T-helper 17 cell (primary cell): ENCODE results near the gene SEMA4C. TPM values are rescaled to one million over a fixed set of nuclear protein-coding genes. Genes with fewer than 3 reads are reported as not detected.

Experiments
- ATAC-seq: fragments of 150-1000 bp; cut with Tn5 transposase; 2 replicates; pipeline ENCODE4 v1.10.0; 2021; ENCODE audit warnings: mild to moderate bottlenecking, moderate library complexity
- DNase-seq, 3 donors: peaks; one replicate each; pipeline versions ENCODE4 v3.0.0 to v3.0.0-alpha.2; 2020 to 2021
- H3K9me3 ChIP-seq: one replicate; pipeline ENCODE4 v1.7.0; 2013; ENCODE audit warnings: low read length, mild to moderate bottlenecking; ENCODE audit not compliant: control insufficient read depth, poor library complexity, severe bottlenecking
- H3K27ac Mint-ChIP-seq: one replicate; pipeline ENCODE4 v1.8.0; 2022; ENCODE audit warnings: mild to moderate bottlenecking, moderate library complexity, mixed read lengths
- H3K27me3 Mint-ChIP-seq: one replicate; pipeline ENCODE4 v1.8.0; 2022; ENCODE audit warnings: mixed read lengths
- H3K36me3 Mint-ChIP-seq: one replicate; pipeline ENCODE4 v1.8.0; 2022; ENCODE audit warnings: low read depth, mixed read lengths
- H3K4me1 Mint-ChIP-seq: one replicate; pipeline ENCODE4 v1.8.0; 2022; ENCODE audit warnings: mild to moderate bottlenecking, mixed read lengths
- H3K4me3 Mint-ChIP-seq: one replicate; pipeline ENCODE4 v1.8.0; 2022; ENCODE audit warnings: mild to moderate bottlenecking, moderate library complexity, mixed read lengths
- total RNA-seq, 4 donors: library from RNA in 2 of 4; stranded (reverse) in 2 of 4; gene quantifications; one replicate each; pipeline ENCODE4 v1.2.3 and lab custom pipeline; 2022 to 2026

The SEMA4C gene
- total RNA-seq, 2 donors from 2014 or later, result 25.5 to 30.9 TPM

DNA sequence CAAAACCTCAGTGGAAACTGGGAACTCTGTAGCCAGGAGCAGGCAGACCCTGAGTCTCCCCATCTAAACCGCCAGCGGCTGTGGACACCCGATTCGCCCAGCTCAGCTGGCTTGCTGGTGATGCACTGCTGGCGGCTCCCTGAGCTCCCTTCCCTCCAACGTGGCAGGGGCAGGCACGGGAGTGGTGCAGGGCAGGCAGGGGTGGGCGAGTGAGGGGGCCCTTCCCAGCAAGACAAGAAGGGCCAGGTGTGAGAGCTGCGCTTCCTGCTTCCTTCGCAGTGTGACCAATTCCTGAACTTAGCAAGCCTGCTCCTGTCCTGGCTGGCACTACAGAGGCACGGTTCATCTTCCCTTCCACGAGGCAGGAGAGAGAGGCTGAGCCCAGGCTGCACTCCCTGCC lies 12.3 kb upstream of the SEMA4C start:
- no peak overlapping the region for H3K4me3 Mint-ChIP-seq
- no peak for ATAC-seq

DNA sequence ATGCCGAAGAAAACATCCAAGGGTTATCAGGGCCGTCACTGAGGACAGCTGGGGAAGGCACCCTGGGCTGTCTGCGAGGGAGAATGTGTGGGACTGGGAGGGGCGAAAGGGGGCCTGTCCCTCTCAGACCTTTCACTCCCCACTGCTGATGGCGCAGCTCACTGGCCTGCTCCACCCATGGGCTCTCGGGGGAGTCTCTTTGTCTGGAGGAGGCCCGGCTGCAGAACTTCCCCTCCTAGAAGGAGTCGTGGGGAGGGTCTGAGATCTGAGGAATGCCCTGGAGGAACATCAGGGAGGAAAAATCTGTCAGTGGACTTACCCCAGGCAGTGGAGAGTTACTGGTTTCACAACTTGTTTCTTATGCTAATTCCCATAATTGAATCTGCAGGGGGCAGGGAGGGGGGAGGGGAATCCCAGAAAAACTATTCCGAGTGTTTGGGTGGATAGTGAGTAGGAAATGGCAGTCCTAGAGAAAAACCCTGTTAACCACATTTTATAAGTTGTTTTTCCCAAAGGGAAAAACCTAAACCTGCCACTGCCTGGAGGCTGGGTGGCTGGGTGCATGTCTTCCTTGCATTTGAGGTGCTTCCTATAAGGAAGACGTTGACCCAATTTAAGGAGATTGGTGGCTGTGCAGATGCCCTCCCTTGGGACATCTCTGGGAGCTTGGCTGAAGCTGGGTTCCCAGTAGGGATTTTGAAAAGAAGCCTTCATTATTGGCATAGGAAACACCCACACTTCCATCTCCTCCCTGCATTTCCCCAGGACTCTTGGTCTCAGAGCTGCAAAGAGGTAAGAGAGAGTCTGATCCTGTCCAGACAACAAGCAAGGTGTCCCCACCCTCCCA lies 11.7 kb upstream of the SEMA4C start:
- DNase-seq (no peak), ATAC-seq (no peak)
- H3K9me3 ChIP-seq, result no peaks in the 10 kb centered on the region
- no peaks in the 10 kb centered on the region for H3K36me3 Mint-ChIP-seq
- H3K4me3 Mint-ChIP-seq, result no peak overlapping the region
- no peak overlapping the region for H3K27ac Mint-ChIP-seq
- peaks cover 4% of the 10 kb centered on the region for H3K4me1 Mint-ChIP-seq
- H3K27me3 Mint-ChIP-seq, result no peaks in the 10 kb centered on the region

More for the DNA sequence above, 12.3 kb upstream of the SEMA4C start:
- H3K9me3 ChIP-seq, result no peaks in the 10 kb centered on the region
- Mint-ChIP-seq H3K36me3 (no peaks in the 10 kb centered on the region), H3K27ac (no peak overlapping the region), H3K27me3 (no peaks in the 10 kb centered on the region), H3K4me1 (peaks cover 3% of the 10 kb centered on the region)
- DNase-seq, result no peak

DNA sequence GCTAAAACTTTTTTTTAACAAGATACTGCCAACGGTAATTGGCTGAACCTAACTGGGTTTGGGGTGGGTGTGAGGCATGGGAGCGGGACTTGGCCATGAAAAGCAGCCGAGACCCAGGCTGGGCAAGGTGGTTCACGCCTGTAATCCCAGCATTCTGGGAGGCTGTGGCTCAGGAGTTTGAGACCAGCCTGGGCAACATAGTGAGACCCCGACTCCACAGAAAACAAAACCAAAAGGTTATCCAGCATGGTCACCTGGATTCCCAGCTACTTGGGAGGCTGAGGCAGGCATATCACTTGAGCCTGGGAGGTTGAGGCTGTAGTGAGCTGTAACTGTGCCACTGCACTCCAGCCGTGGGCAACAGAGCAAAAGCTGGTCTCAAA lies 11.0 kb upstream of the SEMA4C start:
- Mint-ChIP-seq H3K27me3 (no peaks in the 10 kb centered on the region), H3K4me3 (no peak overlapping the region), H3K27ac (no peak overlapping the region), H3K36me3 (no peaks in the 10 kb centered on the region), H3K4me1 (peaks cover 3% of the 10 kb centered on the region)
- no peak for DNase-seq
- no peak for ATAC-seq
- no peaks in the 10 kb centered on the region for H3K9me3 ChIP-seq

DNA sequence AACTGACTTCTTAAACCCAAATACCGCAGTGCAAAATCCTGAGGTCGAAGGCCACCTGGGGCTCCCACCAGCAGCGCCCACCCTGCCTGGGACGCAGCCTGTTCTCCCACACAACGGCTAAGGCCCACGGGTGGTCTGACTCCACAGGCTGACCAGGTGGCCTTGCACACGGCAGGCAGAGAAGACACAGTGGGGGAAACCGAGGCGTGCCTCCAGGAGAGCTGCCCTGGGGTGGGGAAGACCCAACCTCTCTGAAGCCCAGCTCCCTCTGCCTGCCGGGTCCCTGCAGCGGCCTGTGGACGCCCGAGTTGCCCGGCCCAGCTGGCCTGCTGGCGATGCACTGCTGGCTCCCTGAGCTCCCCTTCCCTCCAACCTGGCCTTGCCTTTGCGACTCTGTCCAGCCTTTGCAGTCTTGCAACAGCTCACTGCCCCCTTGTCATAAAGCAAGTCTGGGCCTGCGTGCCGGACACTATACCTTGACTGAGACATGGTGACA lies 9.7 kb upstream of the SEMA4C start:
- DNase-seq (no peak), ATAC-seq (no peak)
- H3K4me3 Mint-ChIP-seq, result no peak overlapping the region
- no peaks in the 10 kb centered on the region for H3K27me3 Mint-ChIP-seq
- H3K27ac Mint-ChIP-seq, result no peak overlapping the region
- H3K36me3 Mint-ChIP-seq, result no peaks in the 10 kb centered on the region
- H3K9me3 ChIP-seq, result no peaks in the 10 kb centered on the region
- peaks cover 8% of the 10 kb centered on the region for H3K4me1 Mint-ChIP-seq

DNA sequence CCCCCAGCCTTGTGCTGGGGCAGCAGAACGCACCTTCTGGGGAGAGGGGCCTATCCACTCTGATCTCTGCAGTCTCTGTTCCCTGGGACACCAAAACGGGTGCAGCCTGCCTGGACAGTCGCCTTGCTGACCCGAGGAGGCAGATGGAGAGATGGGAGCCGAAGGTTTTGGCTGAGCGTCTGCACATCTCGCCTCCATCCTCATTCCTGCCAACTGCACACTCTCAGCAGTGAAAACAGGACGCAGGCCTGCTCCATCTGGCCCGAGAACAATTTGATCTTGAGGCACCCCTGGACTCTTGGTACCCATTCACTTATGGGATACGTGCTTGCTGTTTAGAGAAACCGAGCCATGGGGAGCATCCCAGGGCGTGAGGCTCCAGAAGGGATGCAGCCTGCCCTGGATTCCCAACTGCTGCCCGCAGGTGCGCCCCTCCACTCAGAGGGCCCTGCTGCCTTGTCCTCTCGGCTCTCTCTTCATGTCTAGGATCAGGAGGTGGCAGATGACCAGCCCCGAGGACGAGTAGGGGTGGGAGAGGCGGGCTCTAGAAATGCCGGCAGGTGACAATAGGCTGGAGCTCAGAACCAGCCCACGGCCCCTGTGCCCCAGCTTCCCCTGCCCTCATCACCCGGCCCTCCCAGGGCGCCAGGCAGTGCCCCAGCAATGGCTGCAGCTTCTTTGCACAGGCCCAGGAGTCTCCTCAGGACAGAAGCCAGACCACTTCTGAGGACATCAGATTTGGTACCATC lies 9.1 kb upstream of the SEMA4C start:
- Mint-ChIP-seq H3K4me3 (no peak overlapping the region), H3K4me1 (peaks cover 13% of the 10 kb centered on the region), H3K27ac (no peak overlapping the region), H3K27me3 (no peaks in the 10 kb centered on the region), H3K36me3 (no peaks in the 10 kb centered on the region)
- ATAC-seq, result no peak
- no peak for DNase-seq
- H3K9me3 ChIP-seq, result no peaks in the 10 kb centered on the region

DNA sequence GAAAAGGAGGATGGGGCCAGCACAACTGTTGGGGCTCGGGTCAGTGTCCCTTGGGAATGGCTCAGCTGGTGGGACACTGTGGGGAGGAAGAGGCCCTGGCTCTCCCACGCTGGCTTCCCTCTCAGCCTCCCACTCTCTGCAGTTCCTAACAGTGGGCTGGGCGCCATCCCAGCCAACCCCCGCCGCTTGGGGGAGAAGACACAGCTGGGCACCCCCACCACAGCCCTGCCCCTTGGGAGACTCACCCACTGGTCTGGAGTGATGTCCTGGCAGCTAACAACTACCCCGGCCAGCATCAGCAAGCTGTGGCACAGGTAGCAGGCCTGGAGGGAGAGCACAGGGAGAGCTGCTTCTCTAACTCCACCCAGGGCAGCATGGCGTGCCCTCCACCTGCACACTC lies 8.3 kb upstream of the SEMA4C start:
- Mint-ChIP-seq H3K4me3 (no peak overlapping the region), H3K27me3 (no peaks in the 10 kb centered on the region)
- no peak for ATAC-seq

DNA sequence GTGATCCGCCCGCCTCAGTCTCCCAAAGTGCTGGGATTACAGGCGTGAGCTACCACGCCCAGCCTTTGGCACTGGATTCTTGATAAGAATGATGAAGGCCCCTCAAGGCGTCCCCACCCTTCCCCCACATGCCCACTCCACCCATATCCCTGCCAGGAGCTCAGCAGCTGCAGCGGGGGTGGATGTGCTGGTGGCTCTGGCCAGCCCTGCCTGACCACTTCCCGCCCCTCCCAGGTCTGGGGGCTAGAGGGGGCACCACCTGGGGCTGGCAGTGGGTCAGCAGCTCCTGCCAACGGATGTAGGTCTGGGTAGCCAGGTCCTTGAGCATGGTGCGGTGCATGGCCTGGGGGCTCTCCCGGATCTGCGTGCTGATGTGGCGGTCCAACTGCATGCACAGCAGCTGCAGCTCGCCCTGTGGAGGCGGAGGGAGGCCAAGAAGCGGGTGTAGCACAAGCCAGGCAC lies 7.8 kb upstream of the SEMA4C start:
- H3K27ac Mint-ChIP-seq, result peak overlapping the region; percentile 91
- no peaks in the 10 kb centered on the region for H3K27me3 Mint-ChIP-seq
- DNase-seq, result no peak
- no peak overlapping the region for H3K4me3 Mint-ChIP-seq
- no peaks in the 10 kb centered on the region for H3K36me3 Mint-ChIP-seq
- ATAC-seq, result no peak
- no peaks in the 10 kb centered on the region for H3K9me3 ChIP-seq
- H3K4me1 Mint-ChIP-seq, result peaks cover 13% of the 10 kb centered on the region

More for the DNA sequence above, 8.3 kb upstream of the SEMA4C start:
- H3K27ac Mint-ChIP-seq, result peak overlapping the region; percentile 91
- DNase-seq, result no peak
- no peaks in the 10 kb centered on the region for H3K9me3 ChIP-seq
- peaks cover 13% of the 10 kb centered on the region for H3K4me1 Mint-ChIP-seq
- H3K36me3 Mint-ChIP-seq, result no peaks in the 10 kb centered on the region

DNA sequence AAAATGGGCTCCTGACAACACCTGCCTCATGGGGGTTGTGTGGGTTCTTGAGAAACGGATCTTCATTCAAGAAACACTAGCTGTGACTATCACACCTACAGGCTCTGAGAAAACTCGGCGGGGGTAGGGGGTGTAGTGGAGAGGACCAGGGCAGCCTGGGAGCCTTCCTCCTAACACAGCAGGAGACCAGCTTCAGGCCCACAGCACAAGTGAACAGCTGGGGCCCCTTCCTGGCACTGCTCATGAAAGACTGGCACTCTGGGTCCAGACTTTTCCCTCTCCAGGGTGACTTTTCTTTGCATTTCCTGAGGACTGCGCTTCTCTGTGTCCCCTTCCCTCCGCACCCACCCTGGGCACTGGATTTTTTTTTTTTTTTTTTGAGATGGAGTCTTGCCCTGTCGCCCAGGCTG lies 7.2 kb upstream of the SEMA4C start:
- no peaks in the 10 kb centered on the region for H3K36me3 Mint-ChIP-seq
- no peaks in the 10 kb centered on the region for H3K27me3 Mint-ChIP-seq
- peak overlapping the region; percentile 91 for H3K27ac Mint-ChIP-seq
- DNase-seq (no peak), ATAC-seq (no peak)
- H3K4me3 Mint-ChIP-seq, result no peak overlapping the region
- no peaks in the 10 kb centered on the region for H3K9me3 ChIP-seq
- H3K4me1 Mint-ChIP-seq, result peaks cover 13% of the 10 kb centered on the region

DNA sequence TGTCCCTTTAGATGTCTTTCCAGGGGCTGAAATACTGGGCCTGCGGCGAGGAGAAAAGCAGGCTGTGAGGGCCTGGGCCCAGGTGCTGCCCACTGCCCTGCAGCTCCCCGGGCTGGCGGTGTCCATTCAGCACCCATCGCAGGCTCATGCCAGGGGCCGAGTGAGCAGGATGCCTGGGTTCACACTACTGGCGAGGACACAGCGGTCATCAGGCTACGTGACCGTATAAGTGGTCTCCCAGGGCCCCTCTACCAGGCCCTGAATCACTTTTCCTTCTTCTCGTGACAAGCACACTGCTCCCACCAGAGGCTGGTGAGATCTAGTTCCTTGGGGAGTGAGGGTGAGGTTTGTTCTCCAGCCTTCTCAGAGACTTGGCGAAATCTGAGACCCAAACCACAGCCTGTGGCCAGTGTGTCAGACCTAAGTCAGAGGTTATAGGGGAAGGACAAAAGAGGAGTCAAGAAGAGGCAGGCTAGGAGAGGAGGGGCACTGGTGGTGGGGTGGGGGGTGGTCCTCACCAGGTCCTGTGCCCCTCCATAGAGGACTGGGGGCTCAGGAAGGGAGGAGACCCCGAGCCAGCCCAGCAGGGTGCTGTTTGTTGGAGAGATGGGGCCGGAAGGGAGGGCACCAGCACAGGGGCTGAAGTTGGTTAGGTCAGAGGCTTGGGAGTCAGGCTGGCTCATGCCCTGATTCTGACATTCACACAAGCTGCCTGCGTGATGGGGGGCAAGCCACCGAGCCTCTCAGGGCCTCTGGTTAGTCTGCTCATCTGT lies 6.6 kb upstream of the SEMA4C start:
- peak overlapping the region; percentile 91 for H3K27ac Mint-ChIP-seq

DNA sequence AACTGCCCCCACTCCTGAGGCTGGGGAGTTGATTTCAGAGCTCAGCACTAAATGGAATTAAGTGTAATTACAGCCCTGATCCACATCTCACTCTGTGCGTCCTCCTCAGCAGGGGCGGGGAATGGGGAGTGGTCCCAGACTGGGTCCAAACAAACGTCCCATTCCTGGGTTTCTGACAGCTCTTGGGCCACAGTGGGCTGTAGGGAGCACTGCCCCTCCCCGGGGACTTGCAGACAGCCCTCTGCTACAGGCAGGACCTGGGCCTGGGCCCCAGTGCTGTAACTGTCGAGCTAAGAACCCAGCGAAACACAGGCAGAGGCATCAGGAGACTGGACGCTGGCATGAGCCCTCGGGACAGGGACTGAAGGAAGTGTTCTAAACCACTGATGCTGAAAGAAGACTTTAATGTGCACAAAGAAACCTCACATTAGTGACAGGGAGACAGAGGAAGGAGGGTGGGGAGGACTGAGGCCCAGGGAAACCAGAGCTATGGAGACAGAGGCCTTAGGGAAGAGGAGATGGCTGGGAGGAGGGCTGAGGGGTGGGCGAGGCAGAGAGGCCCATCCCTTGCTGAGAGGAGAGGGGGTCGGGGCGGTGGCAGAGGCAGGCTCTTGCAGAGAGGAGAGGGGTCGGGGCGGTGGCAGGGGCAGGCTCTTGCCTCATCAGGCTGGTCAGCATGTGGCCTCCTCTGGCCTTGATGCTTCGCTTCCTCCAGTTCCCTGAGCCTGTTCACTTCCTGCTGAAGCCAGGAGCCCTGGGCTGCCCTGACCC lies 5.8 kb upstream of the SEMA4C start:
- Mint-ChIP-seq H3K4me1 (peaks cover 17% of the 10 kb centered on the region), H3K27me3 (no peaks in the 10 kb centered on the region), H3K4me3 (no peak overlapping the region), H3K36me3 (no peaks in the 10 kb centered on the region), H3K27ac (peak overlapping the region; percentile 91)
- ATAC-seq (no peak), DNase-seq (no peak)
- H3K9me3 ChIP-seq, result no peaks in the 10 kb centered on the region

More for the DNA sequence above, 6.6 kb upstream of the SEMA4C start:
- Mint-ChIP-seq H3K4me1 (peaks cover 13% of the 10 kb centered on the region), H3K36me3 (no peaks in the 10 kb centered on the region), H3K27me3 (no peaks in the 10 kb centered on the region), H3K4me3 (no peak overlapping the region)
- H3K9me3 ChIP-seq, result no peaks in the 10 kb centered on the region
- ATAC-seq (no peak), DNase-seq (no peak)

DNA sequence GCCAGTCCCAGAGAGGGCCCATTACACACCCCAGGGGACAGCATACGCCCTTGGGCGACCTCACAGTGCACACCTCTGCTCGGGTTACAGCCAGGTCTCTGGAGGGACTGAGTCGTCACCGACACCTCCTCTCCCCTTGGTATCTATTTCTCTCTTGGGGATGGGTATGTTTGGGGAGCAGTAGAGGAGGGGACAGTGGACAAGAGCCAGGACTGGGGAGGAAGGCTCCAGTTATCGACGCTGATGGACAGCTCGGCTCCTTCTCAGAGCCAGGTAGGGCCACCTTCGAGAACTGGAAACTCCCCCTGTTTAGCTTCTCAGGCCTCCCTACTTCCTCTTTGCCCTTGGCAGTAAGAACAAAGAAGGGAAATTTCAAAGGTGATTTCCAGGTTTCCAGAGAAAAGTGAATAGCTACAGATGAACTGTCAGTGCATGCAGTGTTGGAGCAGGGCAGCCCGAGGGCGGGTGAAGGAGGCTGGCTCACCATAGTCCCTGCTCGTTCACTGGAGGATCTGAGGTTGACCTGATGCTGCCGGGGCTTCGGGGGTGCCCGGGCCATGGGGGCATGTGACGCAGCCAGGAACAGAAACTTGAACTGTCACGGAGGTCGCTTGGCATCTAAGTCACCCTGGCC lies 4.4 kb upstream of the SEMA4C start:
- no peaks in the 10 kb centered on the region for H3K36me3 Mint-ChIP-seq
- peak overlapping the region; percentile 43 for H3K4me3 Mint-ChIP-seq
- H3K27me3 Mint-ChIP-seq, result no peaks in the 10 kb centered on the region
- H3K4me1 Mint-ChIP-seq, result peaks cover 19% of the 10 kb centered on the region
- no peaks in the 10 kb centered on the region for H3K9me3 ChIP-seq
- ATAC-seq, result peak; percentile 50
- H3K27ac Mint-ChIP-seq, result peak overlapping the region; percentile 91
- no peak for DNase-seq

DNA sequence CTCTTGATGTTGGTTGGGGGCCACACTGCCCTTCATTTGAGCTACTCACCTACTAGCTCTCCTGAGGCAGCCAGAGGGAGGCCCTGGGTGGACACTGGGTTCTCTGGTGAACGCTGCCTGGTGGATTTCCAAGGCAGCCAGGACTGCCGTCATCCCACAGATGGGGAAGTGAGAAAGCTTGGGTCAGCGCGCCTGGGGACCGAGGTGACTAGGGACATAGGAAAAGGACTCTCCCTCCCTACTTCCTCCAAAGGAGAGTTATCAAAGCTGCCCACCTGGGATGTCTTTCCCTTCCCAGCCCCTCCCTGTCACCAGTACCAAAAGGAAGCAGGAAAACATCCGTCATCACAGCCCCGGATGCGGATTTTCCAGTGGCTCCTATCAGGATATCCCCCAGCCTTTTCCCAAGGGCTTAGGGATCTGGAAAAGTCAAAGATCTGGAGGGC lies 3.8 kb upstream of the SEMA4C start:
- Mint-ChIP-seq H3K4me1 (peaks cover 19% of the 10 kb centered on the region), H3K27ac (peak overlapping the region; percentile 91), H3K36me3 (no peaks in the 10 kb centered on the region), H3K27me3 (no peaks in the 10 kb centered on the region), H3K4me3 (no peak overlapping the region)
- DNase-seq (no peak), ATAC-seq (no peak)
- no peaks in the 10 kb centered on the region for H3K9me3 ChIP-seq
